GM18526 (cell line): ENCODE data around the gene BCO2.

ENCODE experiments used
- POLR2A ChIP-seq: IDR thresholded peaks from 3 replicates; pipeline ENCODE4 v1.6.1; 2011; ENCODE audit not compliant: insufficient read length; ENCODE audit errors: extremely low read depth

The BCO2 gene

GRCh38 chr11:112255067-112255720 is 79.9 kb downstream of the BCO2 start:
- TF ChIP-seq POLR2A: no peak

- no peak for TF ChIP-seq POLR2A
Measured at GRCh38 chr11:112260490-112260889, 85.2 kb downstream of the BCO2 start, which contains the start of gene PLET1. TSS of gene PLET1 (minus strand) at chr11:112260860. CDS start at chr11:112260589, 271 bp downstream.

- no peak for TF ChIP-seq POLR2A
Measured at GRCh38 chr11:112265659-112266409, 90.5 kb downstream of the BCO2 start.

DNA sequence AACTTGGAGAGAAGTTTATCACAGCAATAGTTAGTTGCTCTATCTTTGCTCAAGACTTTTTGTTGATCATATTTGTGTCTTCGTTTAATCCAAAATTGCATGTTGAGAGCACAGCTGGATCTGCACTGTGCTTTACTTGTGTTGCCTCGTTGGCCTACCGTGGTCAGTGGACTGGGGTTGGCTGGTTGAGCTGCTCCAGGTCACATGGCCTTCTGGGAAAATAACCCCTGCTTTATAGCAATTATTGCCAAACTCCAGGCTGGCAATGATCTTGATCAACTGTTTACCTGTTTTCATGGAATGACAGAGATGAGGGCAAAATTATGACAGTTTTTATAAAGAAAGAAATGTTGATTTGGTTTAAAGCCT is 91.1 kb downstream of the BCO2 start:
- TF ChIP-seq POLR2A: no peak

GRCh38 chr11:112267188-112267591 is 91.9 kb downstream of the BCO2 start:
- TF ChIP-seq POLR2A: no peak

- TF ChIP-seq POLR2A: no peak
Measured at GRCh38 chr11:112268406-112268805, 93.1 kb downstream of the BCO2 start.
